GM13977 (cell line): ENCODE measurements around the gene TRAF6.
"Not testable (repeated sequence)": the region's sequence is repeated elsewhere in the genome, so short reads cannot be mapped to it uniquely, and the experiment has no call there.

Experiments used
- DNase-seq: peaks from one replicate; pipeline ENCODE4 v3.0.0; 2012; ENCODE audit warnings: low spot score
- CTCF ChIP-seq: IDR thresholded peaks from 2 replicates; pipeline ENCODE4 v1.5.1; 2012; ENCODE audit warnings: mild to moderate bottlenecking, control low read depth; ENCODE audit not compliant: insufficient read depth; ENCODE audit errors: extremely low read depth, missing control alignments
- in situ Hi-C: fragments of 300-500 bp; cut with MboI; formaldehyde crosslinking; loops from one replicate; pipeline ENCODE4 v1.12.0; 2022; ENCODE audit warnings: low sequenced_read_pairs, low pct_unique_long_range_greater_than_20kb, mixed read lengths, inconsistent platforms; ENCODE audit not compliant: unreplicated experiment

Gene TRAF6

GRCh38 chr11:36509694-36510593, at the start of gene TRAF6:
Gene TRAF6, minus strand, starts transcription at chr11:36510272. Its CDS starts 8,757 bp downstream, at chr11:36501515.
- TF ChIP-seq CTCF = peak; percentile 90
- peak; percentile 92 for DNase-seq
- in situ Hi-C loops = no loop called here

GRCh38 chr11:36558571-36559413, 48.7 kb upstream of the TRAF6 start:
- in situ Hi-C loops = no loop called here
- TF ChIP-seq CTCF = no peak
- DNase-seq = peak; percentile 45

- DNase-seq = no peak
- in situ Hi-C loops = no loop called here
- no peak for TF ChIP-seq CTCF
These were observed 47.9 kb upstream of the TRAF6 start for GRCh38 chr11:36557991-36558390.

GRCh38 chr11:36557390-36557789, 47.3 kb upstream of the TRAF6 start:
- DNase-seq, in situ Hi-C loops: not testable (repeated sequence)

- DNase-seq = no peak
- in situ Hi-C loops = no loop called here
- no peak for TF ChIP-seq CTCF
These were observed 40.5 kb upstream of the TRAF6 start for GRCh38 chr11:36550385-36551115.

- in situ Hi-C loops = no loop called here
- peak; percentile 66 for DNase-seq
- TF ChIP-seq CTCF = peak; percentile 56
These were observed 30.9 kb upstream of the TRAF6 start for GRCh38 chr11:36540998-36541397.
